Adrenal gland (tissue), 12 donors: ENCODE measurements around the gene ICAM2. TPM values are rescaled to one million over a fixed set of nuclear protein-coding genes. Genes with fewer than 3 reads are reported as not detected.

Experiments
- DNase-seq, 7 donors: peaks; one replicate each; pipeline ENCODE4 v3.0.0-alpha.2; 2019 to 2020
- H3K27ac ChIP-seq, 5 donors: fragments of 200-600 bp; sonication (generic) in 4 of 5; 1 replicate in 3 of 5; 2 replicates in 2 of 5; pipeline versions ENCODE4 v1.5.1 to v1.8.0; 2016 to 2020; ENCODE audit warnings: mild to moderate bottlenecking in 1 of 5
- H3K27me3 ChIP-seq: fragments of 200-600 bp; 2 replicates; pipeline ENCODE4 v1.8.0; 2021
- H3K36me3 ChIP-seq, 2 donors: fragments of 200-600 bp; replicated peaks in 1 of 2; 1 replicate in 1 of 2; 2 replicates in 1 of 2; pipeline versions ENCODE4 v1.5.1 to v1.8.0; 2018 to 2022
- H3K4me1 ChIP-seq, 2 donors: fragments of 200-600 bp; replicated peaks in 1 of 2; 1 replicate in 1 of 2; 2 replicates in 1 of 2; pipeline versions ENCODE4 v1.5.1 to v1.8.0; 2018 to 2021
- H3K4me3 ChIP-seq, 4 donors: fragments of 200-600 bp; sonication (generic) in 3 of 4; one replicate each; pipeline ENCODE4 v1.5.1; 2016 to 2018
- H3K9me3 ChIP-seq, 3 donors: fragments of 200-600 bp; sonication (generic) in 1 of 3; replicated peaks in 1 of 3; 1 replicate in 2 of 3; 2 replicates in 1 of 3; pipeline versions ENCODE4 v1.5.1 to v1.8.0; 2016 to 2021
- CTCF ChIP-seq, 6 experiments: fragments of 450-650 bp in 4 of 6; fragments of 200-600 bp in 2 of 6; sonication (generic) in 1 of 6; IDR thresholded peaks; 1 replicate in 5 of 6; 2 replicates in 1 of 6; pipeline versions ENCODE4 v1.5.1 to v1.8.0; 2016 to 2021; ENCODE audit warnings: antibody characterized with exemption in 6 of 6, mild to moderate bottlenecking in 2 of 6, moderate library complexity in 1 of 6
- POLR2A ChIP-seq, 2 donors: fragments of 450-650 bp; IDR thresholded peaks; one replicate each; pipeline ENCODE4 v1.6.1; 2017; ENCODE audit warnings: antibody characterized with exemption in 2 of 2, mild to moderate bottlenecking in 2 of 2, moderate library complexity in 1 of 2
- WGBS, 4 donors: extraction: QIAGEN DNeasy Blood & Tissue Kit in 2 of 4; methylation state at CpG; one replicate each; pipeline versions ENCODE4 v1.1.5 to v1.1.7; 2013 to 2017; 5-methylcytosine and 5-hydroxymethylcytosine counted together
- intact Hi-C, 2 donors: fragments of 100-400 bp; cut with DNase I; formaldehyde crosslinking; loops; one replicate each; pipeline versions ENCODE4 v1.14.1 to v1.15.0; 2022 to 2023
- polyA plus RNA-seq, 3 donors: library from polyadenylated mRNA; stranded (reverse); fragments of 200-250 nt in 2 of 3; fragments of 350-450 nt in 1 of 3; fragmentation: Illumina TruSeq in 1 of 3; extraction: RNeasy Lipid Tissue Mini Kit (QIAGEN cat#74804) in 1 of 3; gene quantifications; one replicate each; pipeline ENCODE4 v1.2.3, GENCODE V29; 2013 to 2014
- total RNA-seq, 9 donors: library from RNA; depleted of rRNA in 4 of 9; stranded (reverse); fragments of >200 nt in 4 of 9; fragments of 120-200 nt in 1 of 9; fragmentation: NEBNext Ultra II Directional in 1 of 9; extraction: Animal tissue kit (Norgen Biotek cat#: 25700) in 1 of 9; gene quantifications; one replicate each; pipeline versions ENCODE4 v1.1.0 to v1.2.4, GENCODE V29; 2013 to 2023
- donor health status: healthy with polysubstance abuse.
- donor health status: Bipolar disorder and iron deficiency.
- donor health status: DM: yes; HTN: yes; CAD: no.
- donor health status: DM: no; HTN: no; CAD: no.
- donor health status: DM: no; HTN: no; CAD: no.
- donor health status: DM: yes; HTN: yes; CAD: no.

The ICAM2 gene
- total and polyA plus RNA-seq, 12 donors, result 9.6 to 42.2 (median 20.9) TPM

- Histone ChIP-seq H3K27ac (no peak overlapping the region), H3K9me3 (no peaks in the 10 kb centered on the region), H3K4me3 (no peak overlapping the region), H3K27me3 (no peaks in the 10 kb centered on the region), H3K4me1 (peaks cover 11 to 20% of the 10 kb centered on the region in 2 donors), H3K36me3 (peaks cover 0 to 35% of the 10 kb centered on the region in 2 donors)
- 46 to 57% (median 51%) methylated on average over 6 of the region's 6 CpGs for WGBS, 4 donors
- TF ChIP-seq CTCF (IDR thresholded peaks at IDR 0.05), result no peak
- TF ChIP-seq POLR2A (IDR thresholded peaks at IDR 0.05), result no peak
- no peak for DNase-seq
- intact Hi-C loops, result no loop called here
Measured at GRCh38 chr17:64040206-64040605, 19.8 kb upstream of the ICAM2 start.

GRCh38 chr17:64039106-64039400, 18.6 kb upstream of the ICAM2 start:
- Histone ChIP-seq H3K4me1 (peaks cover 11 to 20% of the 10 kb centered on the region in 2 donors), H3K36me3 (peaks cover 0 to 23% of the 10 kb centered on the region in 2 donors), H3K27ac (no peak overlapping the region), H3K27me3 (no peaks in the 10 kb centered on the region), H3K4me3 (no peak overlapping the region), H3K9me3 (no peaks in the 10 kb centered on the region)
- WGBS, 4 donors, result 91 to 95% (median 92%) methylated on average over 3 of the region's 3 CpGs
- intact Hi-C loops, result loop anchor here (10.0 kb wide), 2 partner anchors 96 to 246 kb away; partner anchors contain the start of gene ERN1 (in 1 of the 2)
- no peak for TF ChIP-seq POLR2A (IDR thresholded peaks at IDR 0.05)
- no peak for TF ChIP-seq CTCF (IDR thresholded peaks at IDR 0.05)
- DNase-seq, result no peak

- no peak for TF ChIP-seq POLR2A (IDR thresholded peaks at IDR 0.05)
- TF ChIP-seq CTCF (IDR thresholded peaks at IDR 0.05), result no peak
- WGBS, 4 donors, result 79 to 88% (median 87%) methylated on average over 14 to 16 of the region's 16 CpGs
- peaks cover 11 to 17% of the 10 kb centered on the region in 2 donors for H3K4me1 ChIP-seq
- no peaks in the 10 kb centered on the region for H3K27me3 ChIP-seq
- H3K36me3 ChIP-seq, result peaks cover 0 to 18% of the 10 kb centered on the region in 2 donors
- H3K4me3 ChIP-seq, result no peak overlapping the region
- intact Hi-C loops, result loop anchor here (10.0 kb wide), 2 partner anchors 96 to 246 kb away; partner anchors contain the start of gene ERN1 (in 1 of the 2)
- H3K27ac ChIP-seq, result no peak overlapping the region
- peak in 2 of 7 donors; percentile 22 to 48 for DNase-seq
- H3K9me3 ChIP-seq, result no peaks in the 10 kb centered on the region
Measured at GRCh38 chr17:64038331-64039105, 18.1 kb upstream of the ICAM2 start.

- DNase-seq, result no peak
- Histone ChIP-seq H3K4me3 (no peak overlapping the region), H3K27me3 (no peaks in the 10 kb centered on the region), H3K36me3 (peaks cover 0 to 16% of the 10 kb centered on the region in 2 donors), H3K27ac (no peak overlapping the region), H3K9me3 (no peaks in the 10 kb centered on the region), H3K4me1 (peaks cover 4 to 10% of the 10 kb centered on the region in 2 donors)
- intact Hi-C loops, result loop anchor here (10.0 kb wide), 2 partner anchors 97 to 247 kb away; partner anchors contain the start of gene ERN1 (in 1 of the 2)
- TF ChIP-seq POLR2A (IDR thresholded peaks at IDR 0.05) (no peak), CTCF (IDR thresholded peaks at IDR 0.05) (no peak)
- WGBS, 4 donors, result 97 to 99% (median 99%) methylated on average over 5 of the region's 5 CpGs
Measured at GRCh38 chr17:64037802-64038201, 17.4 kb upstream of the ICAM2 start.
